ENCODE results near the gene SLX4IP. TPM values are rescaled to one million over a fixed set of nuclear protein-coding genes. Genes with fewer than 3 reads are reported as not detected.

Gene SLX4IP
- total RNA-seq, 6 experiments from 2014 or later: 4.1 to 4.8 (median 4.5) TPM

DNA sequence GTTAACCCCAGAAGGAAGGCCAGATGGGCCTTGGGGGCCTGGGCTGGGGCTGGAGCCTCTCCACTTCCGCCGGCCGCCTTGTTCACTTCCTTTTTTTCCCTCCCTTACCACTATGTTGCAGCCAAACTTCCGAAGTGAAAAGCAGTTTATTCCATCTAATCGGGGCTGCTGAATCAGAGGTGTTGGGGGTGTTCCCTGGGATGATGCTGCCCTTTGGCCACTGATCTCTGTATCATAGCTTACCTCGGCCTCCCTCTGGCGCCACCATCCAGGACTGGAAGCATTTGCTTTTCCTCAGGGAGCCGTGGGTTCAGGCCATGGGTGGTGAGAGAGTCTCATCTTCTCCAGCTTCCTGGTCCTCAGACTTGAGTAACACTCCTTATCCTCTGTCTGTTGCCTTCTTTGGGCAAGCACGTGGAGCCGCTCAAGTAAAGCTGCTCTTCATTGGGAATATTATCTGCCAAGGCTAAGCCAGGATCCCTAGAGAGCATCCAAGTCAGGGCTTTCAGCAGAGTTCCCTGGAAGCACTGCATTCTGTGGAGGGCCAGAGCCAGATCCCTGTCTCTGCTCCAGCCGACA, 39.6 kb downstream of the SLX4IP start:
- no peak for DNase-seq
- Mint-ChIP-seq H3K27me3 (ENCODE audit: insufficient read depth) (peaks cover 1% of the 10 kb centered on the region; the same call in 1 of the 2 replicates), H3K9me3 (no peaks in the 10 kb centered on the region), H3K4me1 (ENCODE audit: low read depth) (peaks cover 28% of the 10 kb centered on the region), H3K4me3 (no peak overlapping the region), H3K36me3 (ENCODE audit: low read depth) (no peaks in the 10 kb centered on the region; the same call in 1 of the 2 replicates), H3K27ac (no peak overlapping the region)
- TF ChIP-seq, protein P1, sequence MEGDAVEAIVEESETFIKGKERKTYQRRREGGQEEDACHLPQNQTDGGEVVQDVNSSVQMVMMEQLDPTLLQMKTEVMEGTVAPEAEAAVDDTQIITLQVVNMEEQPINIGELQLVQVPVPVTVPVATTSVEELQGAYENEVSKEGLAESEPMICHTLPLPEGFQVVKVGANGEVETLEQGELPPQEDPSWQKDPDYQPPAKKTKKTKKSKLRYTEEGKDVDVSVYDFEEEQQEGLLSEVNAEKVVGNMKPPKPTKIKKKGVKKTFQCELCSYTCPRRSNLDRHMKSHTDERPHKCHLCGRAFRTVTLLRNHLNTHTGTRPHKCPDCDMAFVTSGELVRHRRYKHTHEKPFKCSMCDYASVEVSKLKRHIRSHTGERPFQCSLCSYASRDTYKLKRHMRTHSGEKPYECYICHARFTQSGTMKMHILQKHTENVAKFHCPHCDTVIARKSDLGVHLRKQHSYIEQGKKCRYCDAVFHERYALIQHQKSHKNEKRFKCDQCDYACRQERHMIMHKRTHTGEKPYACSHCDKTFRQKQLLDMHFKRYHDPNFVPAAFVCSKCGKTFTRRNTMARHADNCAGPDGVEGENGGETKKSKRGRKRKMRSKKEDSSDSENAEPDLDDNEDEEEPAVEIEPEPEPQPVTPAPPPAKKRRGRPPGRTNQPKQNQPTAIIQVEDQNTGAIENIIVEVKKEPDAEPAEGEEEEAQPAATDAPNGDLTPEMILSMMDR (IDR thresholded peaks at IDR 0.05): no peak

DNA sequence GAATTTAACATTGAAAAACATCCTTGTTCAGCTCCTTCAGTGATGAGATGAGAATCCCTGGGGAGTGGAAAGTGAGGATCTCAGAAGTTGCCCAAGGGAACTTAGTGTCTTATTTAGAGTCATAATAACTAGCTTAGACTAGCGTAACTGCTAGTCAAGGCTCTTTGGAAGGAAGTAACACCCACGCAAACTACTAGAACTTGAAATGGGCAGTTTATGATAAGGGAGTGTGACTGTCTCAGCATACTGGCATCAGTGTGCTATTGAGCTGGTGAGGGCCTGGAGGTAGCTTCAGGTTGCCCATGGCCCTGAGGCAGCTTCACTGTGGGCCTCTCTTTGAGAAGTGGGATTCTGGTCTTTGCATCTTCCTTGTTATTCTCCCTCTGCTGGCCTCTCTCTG, 40.1 kb downstream of the SLX4IP start:
- peaks cover 23% of the 10 kb centered on the region for H3K4me1 Mint-ChIP-seq (ENCODE audit: low read depth)
- H3K4me3 Mint-ChIP-seq: no peak overlapping the region
- H3K27ac Mint-ChIP-seq: peak overlapping the region; percentile 62; the same call in 1 of the 2 replicates
- TF ChIP-seq, protein P1 (IDR thresholded peaks at IDR 0.05): no peak
- peaks cover 1% of the 10 kb centered on the region; the same call in 1 of the 2 replicates for H3K27me3 Mint-ChIP-seq (ENCODE audit: insufficient read depth)
- H3K9me3 Mint-ChIP-seq: no peaks in the 10 kb centered on the region
- DNase-seq: no peak
- no peaks in the 10 kb centered on the region; the same call in 1 of the 2 replicates for H3K36me3 Mint-ChIP-seq (ENCODE audit: low read depth)

DNA sequence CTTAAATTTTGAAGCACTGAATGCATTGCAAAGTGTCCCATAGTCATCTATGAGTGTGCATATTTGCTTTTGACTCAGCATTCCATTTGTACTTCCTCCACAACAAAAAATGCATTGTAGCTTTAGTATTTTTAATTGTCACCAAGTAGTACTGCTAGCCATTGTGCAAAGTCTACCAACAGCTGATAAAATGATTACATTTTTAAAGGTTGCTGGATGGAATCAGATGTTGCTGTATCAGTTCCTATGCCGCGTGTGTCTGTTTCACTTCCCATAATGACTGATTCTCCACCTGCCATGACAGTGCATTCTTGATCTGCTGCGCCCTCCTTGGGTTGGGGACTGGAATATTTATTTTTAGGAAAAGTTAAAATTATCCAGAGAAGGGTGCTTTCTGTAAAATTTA, 41.2 kb downstream of the SLX4IP start:
- Mint-ChIP-seq H3K36me3 (ENCODE audit: low read depth) (no peaks in the 10 kb centered on the region; the same call in 1 of the 2 replicates), H3K4me1 (ENCODE audit: low read depth) (peaks cover 21% of the 10 kb centered on the region), H3K27me3 (ENCODE audit: insufficient read depth) (peaks cover 1% of the 10 kb centered on the region; the same call in 1 of the 2 replicates), H3K4me3 (no peak overlapping the region; the same call in 1 of the 2 replicates), H3K27ac (peak overlapping the region; percentile 62), H3K9me3 (no peaks in the 10 kb centered on the region)
- DNase-seq: peak; percentile 53
- TF ChIP-seq, protein P1 (IDR thresholded peaks at IDR 0.05): no peak

DNA sequence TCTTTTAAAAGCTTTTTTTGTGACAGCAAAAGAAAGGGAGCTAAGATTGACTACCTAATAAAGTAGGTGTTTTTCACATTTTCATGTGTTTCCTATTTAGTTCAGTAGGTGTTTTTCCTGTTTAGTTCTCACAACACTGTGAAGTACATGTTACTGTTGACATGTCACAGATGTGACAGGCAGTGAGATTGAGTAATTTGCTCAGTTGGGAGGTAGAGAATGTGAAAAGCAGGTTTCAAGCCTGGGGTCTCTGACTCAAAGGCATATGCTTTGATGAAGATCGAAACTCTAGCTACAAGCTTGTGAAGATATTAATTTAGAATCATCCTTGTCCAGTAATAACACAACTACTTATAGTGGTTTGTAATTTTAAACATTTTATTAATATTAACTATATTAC, 43.1 kb downstream of the SLX4IP start:
- Mint-ChIP-seq H3K4me3 (no peak overlapping the region), H3K27ac (no peak overlapping the region), H3K36me3 (ENCODE audit: low read depth) (no peaks in the 10 kb centered on the region; the same call in 1 of the 2 replicates), H3K9me3 (no peaks in the 10 kb centered on the region), H3K4me1 (ENCODE audit: low read depth) (peaks cover 21% of the 10 kb centered on the region), H3K27me3 (ENCODE audit: insufficient read depth) (peaks cover 1% of the 10 kb centered on the region; the same call in 1 of the 2 replicates)
- TF ChIP-seq, protein P1 (IDR thresholded peaks at IDR 0.05): no peak
- no peak for DNase-seq

DNA sequence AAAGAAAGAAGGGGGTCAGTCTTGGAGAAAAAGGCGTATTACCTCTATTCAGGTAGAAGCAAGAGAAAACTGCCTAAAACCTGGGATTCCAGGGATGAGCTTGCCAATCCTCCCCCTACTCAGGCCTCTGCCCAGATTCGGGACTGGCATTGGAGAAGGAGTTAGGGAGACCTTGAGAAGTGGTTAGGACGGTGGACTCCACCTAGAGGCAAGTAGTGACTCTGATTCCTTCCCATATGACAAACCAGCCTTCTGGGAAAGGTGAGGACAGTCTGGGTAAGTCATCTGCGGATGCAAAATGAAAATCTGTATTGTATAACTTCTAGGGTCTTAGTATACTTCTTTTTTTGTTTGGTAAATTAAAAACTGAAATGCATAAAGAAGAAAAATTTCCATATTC, 43.8 kb downstream of the SLX4IP start:
- Mint-ChIP-seq H3K4me3 (no peak overlapping the region), H3K36me3 (ENCODE audit: low read depth) (no peaks in the 10 kb centered on the region; the same call in 1 of the 2 replicates), H3K4me1 (ENCODE audit: low read depth) (peaks cover 21% of the 10 kb centered on the region), H3K9me3 (no peaks in the 10 kb centered on the region), H3K27ac (no peak overlapping the region), H3K27me3 (ENCODE audit: insufficient read depth) (peaks cover 1% of the 10 kb centered on the region; the same call in 1 of the 2 replicates)
- TF ChIP-seq, protein P1 (IDR thresholded peaks at IDR 0.05): no peak; the same call in 1 of the 2 replicates
- DNase-seq: no peak

Data from HFFc6 (cell line).